GM23338 (cell line): ENCODE data around the gene BRI3BP. TPM values are rescaled to one million over a fixed set of nuclear protein-coding genes. Genes with fewer than 3 reads are reported as not detected.

Experiments used
- ATAC-seq: fragments of 200-7000 bp; cut with Tn5 transposase; 3 replicates; pipeline ENCODE4 v1.9.1; 2020
- DNase-seq: peaks from one replicate; pipeline ENCODE4 v3.0.0-alpha.2; 2015; ENCODE audit warnings: low spot score
- H2AFZ ChIP-seq: fragments of 200-600 bp; sonication (generic); 2 replicates; pipeline ENCODE4 v1.8.0; 2016; ENCODE audit warnings: antibody characterized with exemption, mild to moderate bottlenecking, moderate library complexity
- H3F3A ChIP-seq: fragments of 200-600 bp; sonication (generic); replicated peaks from 2 replicates; pipeline ENCODE4 v1.8.0; 2017; ENCODE audit warnings: antibody characterized with exemption, mixed run types, low read depth
- H3K27ac ChIP-seq: fragments of 200-600 bp; sonication (generic); 2 replicates; pipeline ENCODE4 v1.6.1; 2016; ENCODE audit warnings: low read depth
- H3K27me3 ChIP-seq: fragments of 200-600 bp; sonication (generic); 2 replicates; pipeline ENCODE4 v1.8.0; 2016; ENCODE audit warnings: mild to moderate bottlenecking, mixed run types, moderate library complexity; ENCODE audit not compliant: insufficient read depth
- H3K36me3 ChIP-seq: fragments of 200-600 bp; sonication (generic); 2 replicates; pipeline ENCODE4 v1.8.0; 2016; ENCODE audit warnings: mild to moderate bottlenecking; ENCODE audit not compliant: insufficient read depth
- H3K4me1 ChIP-seq: fragments of 200-600 bp; sonication (generic); 2 replicates; pipeline ENCODE4 v1.8.0; 2016; ENCODE audit warnings: mild to moderate bottlenecking, moderate library complexity; ENCODE audit not compliant: insufficient read depth
- H3K4me2 ChIP-seq: fragments of 200-600 bp; sonication (generic); 2 replicates; pipeline ENCODE4 v1.7.1; 2017; ENCODE audit warnings: mixed run types
- H3K4me3 ChIP-seq: fragments of 200-600 bp; sonication (generic); 2 replicates; pipeline ENCODE4 v1.6.1; 2016; ENCODE audit warnings: mixed run types
- H3K79me2 ChIP-seq: fragments of 200-600 bp; sonication (generic); replicated peaks from 2 replicates; pipeline ENCODE4 v1.8.0; 2017; ENCODE audit warnings: mild to moderate bottlenecking; ENCODE audit not compliant: insufficient read depth
- H3K9me2 ChIP-seq: fragments of 200-600 bp; sonication (generic); 2 replicates; pipeline ENCODE4 v1.8.0; 2017; ENCODE audit not compliant: insufficient read depth
- H4K20me1 ChIP-seq: fragments of 200-600 bp; sonication (generic); replicated peaks from 2 replicates; pipeline ENCODE4 v1.8.0; 2017; ENCODE audit warnings: mild to moderate bottlenecking; ENCODE audit not compliant: insufficient read depth
- H3K27ac Mint-ChIP-seq: 2 replicates; pipeline ENCODE4 v1.8.0; 2020; ENCODE audit warnings: inconsistent platforms, mild to moderate bottlenecking, moderate library complexity, mixed read lengths
- H3K27me3 Mint-ChIP-seq: 3 replicates; pipeline ENCODE4 v1.8.0; 2022; ENCODE audit warnings: low read depth, mild to moderate bottlenecking, moderate library complexity, mixed read lengths, inconsistent platforms; ENCODE audit not compliant: insufficient read depth, poor library complexity
- H3K36me3 Mint-ChIP-seq: 3 replicates; pipeline ENCODE4 v1.8.0; 2021; ENCODE audit warnings: low read depth, mild to moderate bottlenecking, inconsistent platforms, moderate library complexity, mixed read lengths
- H3K4me1 Mint-ChIP-seq: 3 replicates; pipeline ENCODE4 v1.8.0; 2020; ENCODE audit warnings: mild to moderate bottlenecking, inconsistent platforms, mixed read lengths
- H3K4me3 Mint-ChIP-seq: 3 replicates; pipeline ENCODE4 v1.8.0; 2021; ENCODE audit warnings: moderate library complexity, mild to moderate bottlenecking, inconsistent platforms, mixed read lengths
- H3K9me3 Mint-ChIP-seq: 3 replicates; pipeline ENCODE4 v1.8.0; 2020; ENCODE audit warnings: moderate library complexity, mild to moderate bottlenecking, inconsistent platforms, mixed read lengths
- CREB1 ChIP-seq: fragments of 250-450 bp; sonication (Bioruptor Pico); IDR thresholded peaks from 2 replicates; pipeline ENCODE4 v1.5.0; 2020; ENCODE audit warnings: low read depth, mild to moderate bottlenecking, moderate library complexity
- EZH2 ChIP-seq: fragments of 200-600 bp; sonication (generic); IDR thresholded peaks from one replicate; pipeline ENCODE4 v1.8.0; 2017; ENCODE audit warnings: antibody characterized with exemption, mild to moderate bottlenecking, low read depth; ENCODE audit not compliant: unreplicated experiment
- EZH2phosphoT487 ChIP-seq: fragments of 200-600 bp; sonication (generic); IDR thresholded peaks from one replicate; pipeline ENCODE4 v1.8.1; 2018; ENCODE audit warnings: antibody characterized with exemption; ENCODE audit not compliant: unreplicated experiment
- JUNB ChIP-seq: IDR thresholded peaks from one replicate; pipeline ENCODE4 v1.6.1; 2016; ENCODE audit warnings: antibody characterized with exemption; ENCODE audit not compliant: unreplicated experiment
- NANOG ChIP-seq: IDR thresholded peaks from 2 replicates; pipeline ENCODE4 v1.6.1; 2016; ENCODE audit warnings: antibody characterized with exemption, borderline replicate concordance
- POLR2AphosphoS5 ChIP-seq: IDR thresholded peaks from 2 replicates; pipeline ENCODE4 v1.6.1; 2016; ENCODE audit warnings: antibody characterized with exemption, low read depth
- STAT1 ChIP-seq: IDR thresholded peaks from one replicate; pipeline ENCODE4 v1.6.1; 2016; ENCODE audit warnings: antibody characterized with exemption; ENCODE audit not compliant: unreplicated experiment
- ZNF114 ChIP-seq: fragments of 250-450 bp; sonication (Bioruptor Pico); IDR thresholded peaks from 2 replicates; pipeline ENCODE4 v1.5.0; 2020; ENCODE audit warnings: mild to moderate bottlenecking, moderate library complexity
- ZNF331 ChIP-seq: fragments of 250-450 bp; sonication (Bioruptor Pico); IDR thresholded peaks from 2 replicates; pipeline ENCODE4 v1.5.0; 2020; ENCODE audit warnings: low read depth, mild to moderate bottlenecking, moderate library complexity
- polyA plus RNA-seq: library from polyadenylated mRNA; unstranded; fragments of >200 nt; fragmentation: Nextera tagmentation; extraction: Ambion mirVana; gene quantifications from 2 replicates; pipeline ENCODE4 v1.2.1, GENCODE V29; 2016
- total RNA-seq: library from RNA; depleted of rRNA; stranded (reverse); fragments of >200 nt; shearing (Covaris generic); gene quantifications from 2 replicates; pipeline ENCODE4 v1.2.3, GENCODE V29; 2014
- TF ChIP-seq, protein P1 (sequence below): fragments of 250-450 bp; sonication (Bioruptor Pico); IDR thresholded peaks from 2 replicates; pipeline ENCODE4 v1.5.0; 2020; ENCODE audit warnings: mild to moderate bottlenecking, moderate library complexity
- TF ChIP-seq, protein P2 (sequence below): IDR thresholded peaks from 2 replicates; pipeline ENCODE4 v1.6.1; 2016; ENCODE audit warnings: antibody characterized with exemption
- TF ChIP-seq, protein P3 (sequence below): IDR thresholded peaks from one replicate; pipeline ENCODE4 v1.6.1; 2018; ENCODE audit warnings: antibody characterized with exemption; ENCODE audit not compliant: unreplicated experiment
- TF ChIP-seq, protein P4 (sequence below), 2 experiments: fragments of 200-600 bp in 1 of 2; sonication (generic) in 1 of 2; conservative IDR thresholded peaks; 2 replicates each; pipeline versions ENCODE4 v1.5.1 to v1.6.1; 2016 to 2017; ENCODE audit warnings: antibody characterized with exemption in 2 of 2, low read depth in 2 of 2, mild to moderate bottlenecking in 2 of 2, moderate library complexity in 1 of 2

Gene BRI3BP
- total and polyA plus RNA-seq, 2 experiments from 2014 or later: 5.8 to 10.7 TPM

DNA sequence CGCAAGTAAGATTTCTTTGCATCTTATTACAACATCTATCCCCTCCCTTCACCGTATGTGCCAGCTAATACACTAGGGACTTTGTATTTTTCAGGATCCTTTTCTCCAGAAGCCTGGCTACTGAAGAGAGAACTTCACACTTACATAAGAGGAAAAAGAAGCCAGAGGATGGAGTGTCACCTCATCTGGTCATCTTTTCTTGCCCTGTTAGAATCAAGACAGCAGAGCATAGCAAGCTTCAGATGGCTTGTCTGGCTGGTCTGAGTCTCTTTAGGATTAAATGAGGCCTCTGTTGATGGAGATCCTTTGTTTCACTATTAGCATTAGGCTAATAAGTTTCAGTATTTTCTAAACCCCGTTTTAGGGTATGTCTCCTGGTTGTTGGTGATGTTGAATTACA lies 57.4 kb downstream of the BRI3BP start:
- Histone ChIP-seq H3K27me3 (no peaks in the 10 kb centered on the region), H3K9me2 (no peaks in the 10 kb centered on the region), H3K79me2 (no peaks in the 10 kb centered on the region), H4K20me1 (no peaks in the 10 kb centered on the region), H3K36me3 (no peaks in the 10 kb centered on the region), H3K4me1 (peaks cover 11% of the 10 kb centered on the region; the same call in 1 of the 2 replicates), H3F3A (0 out of 2 replicates have a peak, but pooled peaks cover 8% of the 10 kb centered on the region), H2AFZ (0 out of 2 replicates have a peak overlapping the region, but pooled peaks have one; percentile 20), H3K4me3 (no peak overlapping the region), H3K27ac (no peak overlapping the region), H3K4me2 (no peak overlapping the region)
- Mint-ChIP-seq H3K27ac (no peak overlapping the region), H3K4me3 (no peak overlapping the region), H3K27me3 (peaks cover 7% of the 10 kb centered on the region), H3K4me1 (no peaks in the 10 kb centered on the region; the same call in 2 of the 3 replicates), H3K9me3 (peaks cover 11% of the 10 kb centered on the region), H3K36me3 (0 out of 3 replicates have a peak, but pooled peaks cover 6% of the 10 kb centered on the region)
- DNase-seq: no peak
- ATAC-seq: no peak
- TF ChIP-seq, protein P1, sequence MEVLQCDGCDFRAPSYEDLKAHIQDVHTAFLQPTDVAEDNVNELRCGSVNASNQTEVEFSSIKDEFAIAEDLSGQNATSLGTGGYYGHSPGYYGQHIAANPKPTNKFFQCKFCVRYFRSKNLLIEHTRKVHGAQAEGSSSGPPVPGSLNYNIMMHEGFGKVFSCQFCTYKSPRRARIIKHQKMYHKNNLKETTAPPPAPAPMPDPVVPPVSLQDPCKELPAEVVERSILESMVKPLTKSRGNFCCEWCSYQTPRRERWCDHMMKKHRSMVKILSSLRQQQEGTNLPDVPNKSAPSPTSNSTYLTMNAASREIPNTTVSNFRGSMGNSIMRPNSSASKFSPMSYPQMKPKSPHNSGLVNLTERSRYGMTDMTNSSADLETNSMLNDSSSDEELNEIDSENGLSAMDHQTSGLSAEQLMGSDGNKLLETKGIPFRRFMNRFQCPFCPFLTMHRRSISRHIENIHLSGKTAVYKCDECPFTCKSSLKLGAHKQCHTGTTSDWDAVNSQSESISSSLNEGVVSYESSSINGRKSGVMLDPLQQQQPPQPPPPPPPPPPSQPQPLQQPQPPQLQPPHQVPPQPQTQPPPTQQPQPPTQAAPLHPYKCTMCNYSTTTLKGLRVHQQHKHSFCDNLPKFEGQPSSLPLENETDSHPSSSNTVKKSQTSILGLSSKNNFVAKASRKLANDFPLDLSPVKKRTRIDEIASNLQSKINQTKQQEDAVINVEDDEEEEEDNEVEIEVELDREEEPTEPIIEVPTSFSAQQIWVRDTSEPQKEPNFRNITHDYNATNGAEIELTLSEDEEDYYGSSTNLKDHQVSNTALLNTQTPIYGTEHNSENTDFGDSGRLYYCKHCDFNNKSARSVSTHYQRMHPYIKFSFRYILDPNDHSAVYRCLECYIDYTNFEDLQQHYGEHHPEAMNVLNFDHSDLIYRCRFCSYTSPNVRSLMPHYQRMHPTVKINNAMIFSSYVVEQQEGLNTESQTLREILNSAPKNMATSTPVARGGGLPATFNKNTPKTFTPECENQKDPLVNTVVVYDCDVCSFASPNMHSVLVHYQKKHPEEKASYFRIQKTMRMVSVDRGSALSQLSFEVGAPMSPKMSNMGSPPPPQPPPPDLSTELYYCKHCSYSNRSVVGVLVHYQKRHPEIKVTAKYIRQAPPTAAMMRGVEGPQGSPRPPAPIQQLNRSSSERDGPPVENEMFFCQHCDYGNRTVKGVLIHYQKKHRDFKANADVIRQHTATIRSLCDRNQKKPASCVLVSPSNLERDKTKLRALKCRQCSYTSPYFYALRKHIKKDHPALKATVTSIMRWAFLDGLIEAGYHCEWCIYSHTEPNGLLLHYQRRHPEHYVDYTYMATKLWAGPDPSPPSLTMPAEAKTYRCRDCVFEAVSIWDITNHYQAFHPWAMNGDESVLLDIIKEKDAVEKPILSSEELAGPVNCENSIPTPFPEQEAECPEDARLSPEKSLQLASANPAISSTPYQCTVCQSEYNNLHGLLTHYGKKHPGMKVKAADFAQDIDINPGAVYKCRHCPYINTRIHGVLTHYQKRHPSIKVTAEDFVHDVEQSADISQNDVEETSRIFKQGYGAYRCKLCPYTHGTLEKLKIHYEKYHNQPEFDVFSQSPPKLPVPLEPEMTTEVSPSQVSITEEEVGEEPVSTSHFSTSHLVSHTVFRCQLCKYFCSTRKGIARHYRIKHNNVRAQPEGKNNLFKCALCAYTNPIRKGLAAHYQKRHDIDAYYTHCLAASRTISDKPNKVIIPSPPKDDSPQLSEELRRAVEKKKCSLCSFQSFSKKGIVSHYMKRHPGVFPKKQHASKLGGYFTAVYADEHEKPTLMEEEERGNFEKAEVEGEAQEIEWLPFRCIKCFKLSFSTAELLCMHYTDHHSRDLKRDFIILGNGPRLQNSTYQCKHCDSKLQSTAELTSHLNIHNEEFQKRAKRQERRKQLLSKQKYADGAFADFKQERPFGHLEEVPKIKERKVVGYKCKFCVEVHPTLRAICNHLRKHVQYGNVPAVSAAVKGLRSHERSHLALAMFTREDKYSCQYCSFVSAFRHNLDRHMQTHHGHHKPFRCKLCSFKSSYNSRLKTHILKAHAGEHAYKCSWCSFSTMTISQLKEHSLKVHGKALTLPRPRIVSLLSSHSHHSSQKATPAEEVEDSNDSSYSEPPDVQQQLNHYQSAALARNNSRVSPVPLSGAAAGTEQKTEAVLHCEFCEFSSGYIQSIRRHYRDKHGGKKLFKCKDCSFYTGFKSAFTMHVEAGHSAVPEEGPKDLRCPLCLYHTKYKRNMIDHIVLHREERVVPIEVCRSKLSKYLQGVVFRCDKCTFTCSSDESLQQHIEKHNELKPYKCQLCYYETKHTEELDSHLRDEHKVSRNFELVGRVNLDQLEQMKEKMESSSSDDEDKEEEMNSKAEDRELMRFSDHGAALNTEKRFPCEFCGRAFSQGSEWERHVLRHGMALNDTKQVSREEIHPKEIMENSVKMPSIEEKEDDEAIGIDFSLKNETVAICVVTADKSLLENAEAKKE (CRISPR knock-in tag): no peak
- TF ChIP-seq, protein P2, sequence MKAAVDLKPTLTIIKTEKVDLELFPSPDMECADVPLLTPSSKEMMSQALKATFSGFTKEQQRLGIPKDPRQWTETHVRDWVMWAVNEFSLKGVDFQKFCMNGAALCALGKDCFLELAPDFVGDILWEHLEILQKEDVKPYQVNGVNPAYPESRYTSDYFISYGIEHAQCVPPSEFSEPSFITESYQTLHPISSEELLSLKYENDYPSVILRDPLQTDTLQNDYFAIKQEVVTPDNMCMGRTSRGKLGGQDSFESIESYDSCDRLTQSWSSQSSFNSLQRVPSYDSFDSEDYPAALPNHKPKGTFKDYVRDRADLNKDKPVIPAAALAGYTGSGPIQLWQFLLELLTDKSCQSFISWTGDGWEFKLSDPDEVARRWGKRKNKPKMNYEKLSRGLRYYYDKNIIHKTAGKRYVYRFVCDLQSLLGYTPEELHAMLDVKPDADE: no peak
- TF ChIP-seq EZH2 (no peak), ZNF331 (CRISPR knock-in tag) (no peak), ZNF114 (CRISPR knock-in tag) (no peak), STAT1 (no peak), NANOG (no peak), POLR2AphosphoS5 (no peak), EZH2phosphoT487 (no peak), JUNB (no peak), CREB1 (no peak)
- TF ChIP-seq, protein P3, sequence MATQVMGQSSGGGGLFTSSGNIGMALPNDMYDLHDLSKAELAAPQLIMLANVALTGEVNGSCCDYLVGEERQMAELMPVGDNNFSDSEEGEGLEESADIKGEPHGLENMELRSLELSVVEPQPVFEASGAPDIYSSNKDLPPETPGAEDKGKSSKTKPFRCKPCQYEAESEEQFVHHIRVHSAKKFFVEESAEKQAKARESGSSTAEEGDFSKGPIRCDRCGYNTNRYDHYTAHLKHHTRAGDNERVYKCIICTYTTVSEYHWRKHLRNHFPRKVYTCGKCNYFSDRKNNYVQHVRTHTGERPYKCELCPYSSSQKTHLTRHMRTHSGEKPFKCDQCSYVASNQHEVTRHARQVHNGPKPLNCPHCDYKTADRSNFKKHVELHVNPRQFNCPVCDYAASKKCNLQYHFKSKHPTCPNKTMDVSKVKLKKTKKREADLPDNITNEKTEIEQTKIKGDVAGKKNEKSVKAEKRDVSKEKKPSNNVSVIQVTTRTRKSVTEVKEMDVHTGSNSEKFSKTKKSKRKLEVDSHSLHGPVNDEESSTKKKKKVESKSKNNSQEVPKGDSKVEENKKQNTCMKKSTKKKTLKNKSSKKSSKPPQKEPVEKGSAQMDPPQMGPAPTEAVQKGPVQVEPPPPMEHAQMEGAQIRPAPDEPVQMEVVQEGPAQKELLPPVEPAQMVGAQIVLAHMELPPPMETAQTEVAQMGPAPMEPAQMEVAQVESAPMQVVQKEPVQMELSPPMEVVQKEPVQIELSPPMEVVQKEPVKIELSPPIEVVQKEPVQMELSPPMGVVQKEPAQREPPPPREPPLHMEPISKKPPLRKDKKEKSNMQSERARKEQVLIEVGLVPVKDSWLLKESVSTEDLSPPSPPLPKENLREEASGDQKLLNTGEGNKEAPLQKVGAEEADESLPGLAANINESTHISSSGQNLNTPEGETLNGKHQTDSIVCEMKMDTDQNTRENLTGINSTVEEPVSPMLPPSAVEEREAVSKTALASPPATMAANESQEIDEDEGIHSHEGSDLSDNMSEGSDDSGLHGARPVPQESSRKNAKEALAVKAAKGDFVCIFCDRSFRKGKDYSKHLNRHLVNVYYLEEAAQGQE: no peak
- TF ChIP-seq, protein P4, sequence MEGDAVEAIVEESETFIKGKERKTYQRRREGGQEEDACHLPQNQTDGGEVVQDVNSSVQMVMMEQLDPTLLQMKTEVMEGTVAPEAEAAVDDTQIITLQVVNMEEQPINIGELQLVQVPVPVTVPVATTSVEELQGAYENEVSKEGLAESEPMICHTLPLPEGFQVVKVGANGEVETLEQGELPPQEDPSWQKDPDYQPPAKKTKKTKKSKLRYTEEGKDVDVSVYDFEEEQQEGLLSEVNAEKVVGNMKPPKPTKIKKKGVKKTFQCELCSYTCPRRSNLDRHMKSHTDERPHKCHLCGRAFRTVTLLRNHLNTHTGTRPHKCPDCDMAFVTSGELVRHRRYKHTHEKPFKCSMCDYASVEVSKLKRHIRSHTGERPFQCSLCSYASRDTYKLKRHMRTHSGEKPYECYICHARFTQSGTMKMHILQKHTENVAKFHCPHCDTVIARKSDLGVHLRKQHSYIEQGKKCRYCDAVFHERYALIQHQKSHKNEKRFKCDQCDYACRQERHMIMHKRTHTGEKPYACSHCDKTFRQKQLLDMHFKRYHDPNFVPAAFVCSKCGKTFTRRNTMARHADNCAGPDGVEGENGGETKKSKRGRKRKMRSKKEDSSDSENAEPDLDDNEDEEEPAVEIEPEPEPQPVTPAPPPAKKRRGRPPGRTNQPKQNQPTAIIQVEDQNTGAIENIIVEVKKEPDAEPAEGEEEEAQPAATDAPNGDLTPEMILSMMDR (conservative IDR thresholded peaks at IDR 0.05; ENCODE audit: low read depth in 2 of 2): no peak
